ENCODE results near the gene LITAFD.

The LITAFD gene

GRCh38 chr16:8924214-8924613 is 42.1 kb downstream of the LITAFD start:
- no peak for DNase-seq

- no peak for DNase-seq
Measured at GRCh38 chr16:8925455-8925854, 43.3 kb downstream of the LITAFD start.

GRCh38 chr16:8926827-8927226 is 44.7 kb downstream of the LITAFD start:
- DNase-seq: no peak

- peak; percentile 57 to 68 for DNase-seq
Measured at GRCh38 chr16:8928467-8928957, 46.4 kb downstream of the LITAFD start.

GRCh38 chr16:8929086-8929748 is 47.1 kb downstream of the LITAFD start:
- no peak for DNase-seq

- DNase-seq: peak in 1 of 2 experiments; percentile 56
Measured at GRCh38 chr16:8931859-8932258, 49.7 kb downstream of the LITAFD start.

GRCh38 chr16:8934601-8935000 is 52.5 kb downstream of the LITAFD start:
- no peak for DNase-seq
